GM21723 (cell line): ENCODE results near the gene ZNF511.

Source experiments
- ATAC-seq: cut with Tn5 transposase; IDR thresholded peaks from one replicate; pipeline ENCODE4 v1.9.1; 2021; ENCODE audit warnings: mild to moderate bottlenecking, moderate library complexity; ENCODE audit not compliant: unreplicated experiment

The ZNF511 gene

DNA sequence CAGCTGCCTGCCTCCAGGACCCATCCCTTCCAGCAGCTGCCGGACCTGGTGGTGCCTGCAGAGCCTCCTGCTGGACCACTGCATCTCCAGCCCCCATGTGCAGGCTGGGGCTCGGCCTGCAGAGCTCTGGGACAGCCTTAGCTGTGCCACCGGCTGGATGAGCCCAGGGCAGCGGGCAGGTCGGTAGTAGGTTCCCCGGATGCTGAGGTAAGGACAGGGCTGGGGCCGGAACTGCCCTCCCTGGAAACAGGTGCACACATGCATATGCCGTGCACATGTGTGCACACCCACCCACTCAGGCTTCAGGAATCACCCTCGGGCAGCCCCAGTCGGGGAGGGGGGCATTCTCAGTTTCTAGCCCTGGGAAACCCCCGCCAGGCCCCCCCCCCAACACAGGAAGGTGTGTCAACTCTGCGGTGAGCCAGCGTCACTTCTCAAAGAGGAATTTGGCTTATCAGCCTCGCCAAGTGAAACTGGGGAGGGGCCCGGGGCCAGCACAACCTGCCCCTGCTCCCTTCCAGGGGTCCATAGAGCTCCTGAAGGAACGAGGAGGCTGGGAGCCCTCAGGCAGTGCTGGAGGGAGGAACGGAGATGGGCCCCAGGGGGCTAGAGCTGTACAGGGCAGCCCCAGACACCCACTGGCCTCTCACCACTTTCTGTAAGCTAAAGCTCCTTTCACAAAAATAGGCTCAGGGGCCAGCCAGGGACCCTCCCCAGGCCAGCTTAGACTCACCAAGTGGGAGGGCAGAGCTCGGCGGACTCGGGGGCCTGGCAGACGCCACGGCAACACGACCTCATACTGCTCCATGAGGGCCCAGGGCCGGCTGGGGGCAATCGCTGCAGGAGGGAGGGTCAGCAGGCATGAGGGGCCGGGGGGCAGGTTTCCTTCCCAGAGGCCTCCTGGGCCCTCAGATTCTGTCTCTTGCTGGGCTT lies 33.7 kb upstream of the ZNF511 start:
- ATAC-seq = peak; percentile 52

DNA sequence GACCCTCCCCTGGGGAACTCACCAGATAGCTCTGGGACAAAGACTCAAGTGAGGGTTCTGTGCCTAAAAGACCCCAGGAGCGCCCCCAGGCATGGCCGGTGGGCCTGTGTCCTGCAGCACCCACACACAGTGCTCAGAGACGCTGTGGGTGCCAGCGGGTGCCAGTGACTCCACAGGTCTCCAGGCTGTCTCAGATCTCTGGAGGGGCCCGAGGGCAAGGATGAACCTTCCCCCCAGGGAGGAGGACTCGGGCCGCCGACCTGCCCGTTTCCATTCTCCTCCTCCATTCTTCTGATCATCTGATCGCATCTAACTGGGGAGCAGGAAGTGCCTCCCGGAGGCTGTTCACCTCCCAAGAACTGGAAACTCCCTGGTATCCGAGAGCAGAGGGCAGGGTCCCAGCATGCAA lies 33.0 kb upstream of the ZNF511 start:
- peak; percentile 39 for ATAC-seq

DNA sequence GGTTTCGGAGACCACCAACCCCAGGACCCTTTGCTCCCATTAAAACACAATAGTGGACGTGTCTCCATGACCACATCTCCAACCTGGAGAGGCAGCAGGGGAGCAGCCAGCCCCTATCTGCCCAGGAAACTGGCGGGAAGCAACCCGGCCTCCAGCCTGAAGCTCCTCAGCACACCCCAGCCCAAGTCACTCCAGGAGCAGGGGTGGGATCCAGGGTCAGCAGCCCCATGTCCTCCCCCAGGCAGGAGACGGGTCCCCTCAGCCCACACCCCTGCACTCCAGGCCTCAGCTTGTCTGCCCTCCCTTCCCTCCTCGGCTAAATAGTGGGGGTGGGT lies 32.6 kb upstream of the ZNF511 start:
- ATAC-seq = no peak

DNA sequence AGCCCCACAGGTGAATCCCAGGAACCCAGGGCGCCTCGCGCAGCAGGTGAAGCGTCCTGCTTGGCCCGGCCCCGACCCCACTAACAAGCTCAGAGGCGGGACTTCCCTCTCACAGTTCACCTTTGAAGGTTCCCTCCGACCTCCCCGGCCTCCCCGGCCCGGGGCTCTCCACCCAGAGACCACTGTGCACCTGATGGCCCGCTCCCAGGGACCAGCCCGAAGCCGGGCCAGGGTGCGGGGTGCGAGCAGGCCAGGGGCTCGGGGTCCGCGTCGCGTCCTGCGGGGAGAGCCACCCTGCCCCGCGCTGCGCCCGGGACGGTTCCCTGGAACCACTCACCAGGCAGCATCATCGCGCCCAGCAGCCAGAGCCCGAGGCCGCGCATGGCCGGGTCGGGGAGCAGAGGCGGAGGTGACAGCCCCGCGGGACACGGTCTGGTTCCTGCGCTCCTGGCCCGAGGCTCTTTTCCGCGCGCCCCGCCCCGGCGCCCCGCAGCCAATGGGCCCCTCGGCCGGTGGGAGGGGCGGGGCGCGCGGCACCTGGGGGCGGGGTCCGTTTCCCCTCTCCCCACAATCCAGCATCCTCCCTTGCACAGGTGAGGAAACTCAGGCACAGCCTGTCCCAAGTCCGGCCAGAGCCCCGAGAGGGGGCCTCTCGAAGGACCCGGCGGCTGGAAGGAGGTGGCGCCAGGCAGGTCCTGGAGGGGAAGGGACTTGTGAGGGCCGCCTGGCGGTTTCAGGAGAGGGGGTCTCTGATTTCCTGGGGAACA lies 32.1 kb upstream of the ZNF511 start, which contains the start of gene ADAM8:
Gene ADAM8, minus strand, starts transcription at position 434 of the 767 bp plus-strand sequence. Its CDS starts 51 bp downstream, at position 383.
- ATAC-seq = peak; percentile 47

DNA sequence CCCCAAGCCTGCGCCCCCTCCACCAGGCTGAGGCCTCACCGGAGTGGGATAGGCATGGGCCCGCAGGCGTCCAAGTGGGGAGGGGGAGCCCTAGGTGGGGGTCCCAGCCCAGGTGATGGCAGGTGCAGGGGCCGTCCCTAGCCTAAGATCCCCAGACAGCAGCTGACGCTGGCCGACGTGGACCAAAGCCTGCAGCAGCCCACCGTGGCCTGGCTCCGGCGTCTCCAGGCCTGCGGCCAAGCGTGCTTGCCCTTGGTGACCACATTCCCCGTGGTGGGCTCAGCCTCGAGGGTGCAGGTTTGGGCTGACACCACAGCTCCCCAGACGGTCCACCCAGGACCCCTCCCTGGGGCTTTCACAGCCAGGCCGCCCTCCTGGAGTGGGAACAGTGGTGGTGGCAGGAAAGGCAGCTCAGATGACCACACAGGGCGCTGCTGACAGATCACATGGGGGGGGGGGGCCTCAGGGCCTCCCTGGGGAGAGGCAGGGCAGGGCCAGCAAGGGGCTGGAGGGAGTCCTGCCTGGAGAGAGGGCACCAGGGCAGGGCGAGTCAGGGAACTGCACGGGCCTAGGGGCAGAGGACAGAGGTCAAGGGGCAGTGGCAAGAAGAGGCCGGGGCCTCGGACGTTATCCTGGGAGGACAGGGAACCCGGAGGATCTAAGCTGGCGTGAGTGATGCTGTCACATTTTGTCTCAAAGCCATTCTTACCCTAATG lies 31.3 kb upstream of the ZNF511 start:
- no peak for ATAC-seq

DNA sequence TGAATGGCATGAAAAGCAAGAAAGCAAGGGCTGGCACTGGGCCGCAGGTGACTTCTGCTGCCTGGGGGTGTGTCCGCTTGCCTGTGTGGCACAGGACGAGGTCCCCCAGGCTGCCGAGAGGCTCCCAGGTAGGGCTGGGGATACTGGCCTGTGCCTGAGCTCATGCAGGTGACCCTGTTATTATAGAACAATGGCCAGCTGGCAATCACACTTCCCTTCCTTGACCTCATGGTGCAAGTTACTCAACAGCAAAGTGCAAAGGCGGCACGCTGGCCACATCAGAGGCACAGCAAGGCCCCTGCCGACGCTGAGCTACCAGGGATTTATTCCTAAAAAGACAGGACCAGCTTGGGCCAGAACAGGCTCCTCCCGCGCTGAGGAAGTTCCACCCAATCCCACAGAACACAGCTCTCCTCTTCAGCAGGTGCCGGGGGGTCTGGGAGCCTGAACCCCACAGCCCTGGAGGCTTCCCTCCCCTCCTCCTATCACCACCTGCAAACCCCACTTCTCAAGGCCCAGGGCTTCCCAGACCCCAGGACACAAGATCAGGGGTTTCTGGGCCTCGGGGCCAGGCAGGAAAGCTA lies 30.6 kb upstream of the ZNF511 start:
- ATAC-seq = no peak

DNA sequence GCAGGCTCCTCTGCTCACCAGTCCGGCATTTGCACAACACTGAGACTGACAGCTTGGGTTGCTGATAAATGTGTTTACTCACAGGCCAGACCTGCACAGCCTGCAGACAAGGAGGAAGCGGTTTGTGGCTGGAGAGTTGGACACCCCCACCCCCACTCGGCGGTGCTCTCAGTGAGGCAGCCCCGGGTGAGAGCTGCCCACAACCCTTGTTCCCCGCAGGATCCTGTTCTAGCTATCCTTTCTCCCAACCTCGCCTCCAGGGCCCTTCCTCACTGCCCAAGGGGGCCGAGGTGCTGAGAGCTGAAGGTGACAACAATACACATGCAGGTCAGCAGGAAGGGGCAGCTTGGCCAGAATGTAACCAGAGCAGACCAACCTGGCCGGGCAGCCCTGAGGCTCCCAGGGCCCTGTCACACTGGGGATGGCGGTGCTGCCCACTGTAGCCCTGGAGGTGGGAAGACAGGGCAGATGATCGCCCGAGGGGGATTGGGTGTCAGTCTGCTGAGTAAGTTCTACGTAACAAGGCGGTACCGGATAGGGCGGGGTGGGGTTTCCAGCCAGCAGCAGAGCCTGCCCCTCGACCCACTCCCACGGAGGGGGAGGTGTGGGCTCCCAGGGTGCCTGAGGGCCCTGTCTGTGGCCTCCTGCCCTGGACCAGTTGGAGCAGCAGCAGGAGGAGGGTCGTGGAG lies 30.0 kb upstream of the ZNF511 start:
- ATAC-seq = peak; percentile 40

DNA sequence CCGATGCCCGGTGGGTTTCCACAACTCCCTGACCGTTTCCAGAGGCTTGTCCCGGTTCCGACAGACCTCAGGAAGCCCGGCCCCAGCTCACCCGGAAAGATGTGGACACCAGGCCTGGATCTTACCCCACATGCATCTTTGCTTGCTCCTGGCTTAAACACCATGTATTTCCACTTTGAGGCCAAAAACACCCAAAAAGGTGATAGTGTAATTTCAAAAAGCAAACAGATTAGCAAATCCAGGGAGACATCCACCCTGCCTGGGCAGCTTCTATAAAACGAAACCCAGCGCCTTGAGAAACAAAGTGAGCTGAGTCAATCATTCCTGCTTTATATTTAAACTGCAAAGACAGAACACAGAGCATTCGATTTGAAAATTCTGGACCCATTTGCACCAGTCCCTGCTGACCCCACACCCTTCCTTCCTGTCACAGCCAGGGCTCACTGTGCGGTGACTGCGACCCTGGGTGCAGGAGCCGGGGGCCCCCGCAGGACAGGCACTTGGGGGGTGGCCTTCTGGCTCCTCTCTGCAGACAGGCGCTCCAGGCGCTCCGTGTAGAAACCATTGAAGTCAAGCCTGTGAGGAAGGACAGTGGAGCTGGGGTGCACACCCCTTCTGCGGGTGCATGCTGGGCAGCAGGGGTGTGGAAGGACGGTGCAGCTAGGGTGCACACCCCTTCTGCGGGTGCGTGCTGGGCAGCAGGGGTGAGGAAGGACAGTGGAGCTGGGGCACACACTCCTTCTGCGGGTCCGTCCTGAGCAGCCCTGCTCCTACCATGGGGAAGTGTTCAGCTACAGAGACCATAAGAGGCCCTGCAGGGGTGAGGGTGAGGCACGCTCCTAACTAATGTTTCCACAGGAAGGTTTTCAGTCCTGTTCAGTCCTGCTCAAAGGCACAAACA lies 29.1 kb upstream of the ZNF511 start:
- no peak for ATAC-seq

DNA sequence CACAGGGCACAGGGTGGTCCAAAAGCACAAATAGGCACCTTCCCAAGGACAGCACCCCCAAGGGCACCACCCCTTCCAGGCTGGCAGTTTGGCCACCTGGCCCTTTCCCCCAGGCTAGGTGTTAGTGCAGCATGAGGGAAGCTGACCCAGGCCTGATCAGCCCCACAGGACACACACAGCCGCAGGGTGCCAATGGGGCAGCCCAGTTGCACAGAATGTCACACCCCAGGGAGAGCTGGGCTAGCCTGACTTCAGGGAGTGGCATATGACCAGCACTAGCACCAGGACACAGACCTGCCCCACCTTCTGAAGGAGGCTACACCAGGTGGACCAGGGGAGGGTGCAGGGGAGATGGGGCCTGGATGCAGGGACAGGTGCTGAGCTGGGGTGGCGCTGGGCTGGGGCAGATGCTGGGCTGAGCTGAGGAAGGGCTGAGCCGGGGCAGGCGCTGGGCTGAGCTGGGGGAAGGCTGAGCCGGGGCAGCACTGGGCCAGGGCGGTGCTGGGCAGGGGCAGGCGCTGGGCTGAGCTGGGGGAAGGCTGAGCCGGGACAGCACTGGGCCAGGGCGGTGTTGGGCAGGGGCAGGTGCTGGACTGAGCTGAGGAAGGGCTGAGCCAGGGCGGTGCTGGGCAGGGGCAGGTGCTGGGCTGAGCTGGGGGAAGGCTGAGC lies 28.2 kb upstream of the ZNF511 start:
- no peak for ATAC-seq

DNA sequence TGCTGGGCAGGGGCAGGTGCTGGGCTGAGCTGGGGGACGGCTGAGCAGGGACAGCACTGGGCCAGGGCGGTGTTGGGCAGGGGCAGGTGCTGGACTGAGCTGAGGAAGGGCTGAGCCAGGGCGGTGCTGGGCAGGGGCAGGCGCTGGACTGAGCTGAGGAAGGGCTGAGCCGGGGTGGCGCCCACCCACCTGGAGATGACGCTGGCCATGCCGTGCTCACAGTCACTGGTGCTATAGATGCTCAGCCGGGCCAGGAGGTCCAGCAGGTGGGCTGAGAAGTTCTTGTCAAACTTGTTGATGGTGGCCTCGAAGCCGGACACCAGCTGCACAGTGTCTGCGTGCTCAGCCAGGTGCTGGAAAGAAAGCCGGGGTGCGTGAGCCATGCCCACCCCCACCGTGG lies 27.6 kb upstream of the ZNF511 start:
- ATAC-seq = no peak

DNA sequence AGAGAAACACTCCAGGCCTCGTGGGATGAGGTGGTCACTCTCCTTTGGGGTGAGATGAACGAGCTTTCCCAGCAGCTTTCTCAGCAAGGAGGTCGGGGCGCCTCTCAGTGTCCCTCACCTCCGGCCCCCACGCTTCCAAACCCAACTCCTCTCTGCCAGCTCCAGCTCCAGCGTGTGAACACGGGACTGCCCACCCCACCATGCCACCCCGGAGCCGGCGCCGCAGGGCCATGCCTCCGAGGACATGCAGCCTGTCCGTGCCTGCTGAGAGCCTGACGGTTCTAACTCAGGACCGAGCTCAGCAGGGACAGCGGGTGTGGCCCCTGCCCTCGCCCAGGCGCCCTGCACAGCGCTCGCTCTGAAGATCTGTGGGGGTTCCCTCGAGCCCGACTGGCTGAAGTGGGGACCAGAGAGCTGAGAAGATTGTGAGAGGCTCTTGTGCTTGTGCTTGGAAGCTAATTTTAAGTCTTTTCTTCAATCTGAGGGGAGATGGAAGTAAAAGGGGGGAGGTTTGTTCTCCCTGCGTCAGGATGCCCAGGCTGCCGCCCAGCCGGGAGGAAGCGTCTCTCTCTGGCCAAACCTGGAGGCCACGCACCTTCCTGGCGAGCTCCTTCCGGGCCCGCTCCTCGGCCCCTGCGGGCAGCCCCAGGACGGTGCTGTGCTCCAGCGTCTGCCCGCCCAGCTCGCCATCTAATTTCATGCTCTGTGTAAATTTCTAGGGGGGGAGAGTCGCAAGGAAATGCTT lies 26.9 kb upstream of the ZNF511 start:
- no peak for ATAC-seq

DNA sequence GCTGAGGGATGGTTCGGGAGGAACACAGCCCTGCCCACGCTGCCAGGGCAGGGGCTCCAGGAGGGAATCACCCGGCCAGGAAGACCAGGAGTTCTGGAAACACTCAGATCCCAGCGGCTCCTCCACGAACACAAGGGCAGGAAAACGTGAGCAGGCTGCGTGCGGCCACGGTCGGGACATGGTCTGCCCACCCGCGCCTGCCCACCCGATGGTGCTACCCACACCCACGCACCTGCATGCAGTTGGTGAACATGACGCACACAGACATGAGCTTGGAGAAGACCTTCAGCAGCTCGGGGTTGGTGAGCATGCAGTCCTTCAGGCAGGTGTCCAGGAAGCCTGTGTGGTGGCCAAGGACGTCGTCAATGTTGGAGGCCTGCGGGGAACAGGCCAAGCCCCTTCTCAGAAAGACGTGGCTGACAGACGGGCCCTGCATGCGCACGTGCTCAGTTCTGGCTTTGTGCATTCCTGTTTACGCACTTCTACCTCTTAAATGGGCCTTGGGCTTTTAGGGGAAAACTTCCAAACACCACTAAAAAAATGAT lies 25.8 kb upstream of the ZNF511 start:
- ATAC-seq = no peak

DNA sequence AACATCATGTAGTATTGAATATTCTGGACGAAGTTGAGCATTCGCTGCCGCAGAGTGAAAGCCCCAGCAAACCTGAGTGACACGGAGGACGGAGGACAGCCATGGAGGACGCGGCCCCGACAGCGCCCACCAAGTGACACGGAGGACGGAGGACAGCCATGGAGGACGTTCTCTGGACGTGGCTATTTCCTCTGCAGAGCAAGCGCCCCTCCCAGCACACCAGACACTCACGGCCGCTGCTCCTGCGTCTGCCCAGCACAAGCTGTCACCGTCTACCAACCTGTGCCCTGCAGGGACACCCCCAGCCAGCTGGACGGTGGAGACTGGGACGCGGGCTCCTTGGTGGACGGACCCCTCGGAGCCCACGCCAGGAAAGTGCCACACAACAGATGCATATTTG lies 24.8 kb upstream of the ZNF511 start:
- no peak for ATAC-seq

DNA sequence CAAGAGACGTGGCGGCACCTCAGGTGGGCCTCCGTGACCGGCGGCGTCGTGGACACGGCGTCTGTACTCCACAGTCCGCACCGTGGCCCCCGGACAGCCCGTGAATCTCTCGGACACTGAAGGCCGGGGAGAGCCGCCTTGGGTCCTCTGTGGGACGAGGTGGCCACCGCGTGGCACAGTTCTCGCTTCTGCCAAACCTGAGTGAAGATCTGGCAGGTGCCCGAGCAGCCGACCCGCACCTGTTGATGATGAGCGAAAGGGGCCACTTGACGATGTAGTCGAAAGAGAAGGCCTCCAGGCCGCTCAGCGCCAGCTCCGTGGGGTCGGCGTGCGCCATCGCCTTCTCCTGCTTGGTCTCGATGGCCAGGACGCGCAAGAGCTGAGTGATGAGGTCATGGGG lies 23.5 kb upstream of the ZNF511 start:
- no peak for ATAC-seq

DNA sequence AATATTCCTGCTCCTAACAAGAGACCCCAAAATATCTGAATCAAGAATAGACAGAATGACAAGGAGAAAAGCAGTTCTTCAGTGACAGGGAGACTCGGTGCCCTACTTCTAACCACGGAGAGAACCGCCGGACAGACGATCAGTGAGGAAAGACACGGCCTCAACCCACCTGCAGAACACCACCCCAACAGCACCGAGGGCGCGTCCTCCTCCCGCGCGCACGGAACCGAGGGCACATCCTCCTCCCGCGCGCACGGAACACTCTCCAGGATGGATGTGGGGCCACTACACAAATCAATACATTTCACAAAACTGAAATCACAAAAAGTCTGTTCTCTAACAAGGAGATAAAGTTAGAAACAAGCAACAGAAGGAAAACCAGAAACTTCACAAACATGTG lies 22.3 kb upstream of the ZNF511 start:
- no peak for ATAC-seq

DNA sequence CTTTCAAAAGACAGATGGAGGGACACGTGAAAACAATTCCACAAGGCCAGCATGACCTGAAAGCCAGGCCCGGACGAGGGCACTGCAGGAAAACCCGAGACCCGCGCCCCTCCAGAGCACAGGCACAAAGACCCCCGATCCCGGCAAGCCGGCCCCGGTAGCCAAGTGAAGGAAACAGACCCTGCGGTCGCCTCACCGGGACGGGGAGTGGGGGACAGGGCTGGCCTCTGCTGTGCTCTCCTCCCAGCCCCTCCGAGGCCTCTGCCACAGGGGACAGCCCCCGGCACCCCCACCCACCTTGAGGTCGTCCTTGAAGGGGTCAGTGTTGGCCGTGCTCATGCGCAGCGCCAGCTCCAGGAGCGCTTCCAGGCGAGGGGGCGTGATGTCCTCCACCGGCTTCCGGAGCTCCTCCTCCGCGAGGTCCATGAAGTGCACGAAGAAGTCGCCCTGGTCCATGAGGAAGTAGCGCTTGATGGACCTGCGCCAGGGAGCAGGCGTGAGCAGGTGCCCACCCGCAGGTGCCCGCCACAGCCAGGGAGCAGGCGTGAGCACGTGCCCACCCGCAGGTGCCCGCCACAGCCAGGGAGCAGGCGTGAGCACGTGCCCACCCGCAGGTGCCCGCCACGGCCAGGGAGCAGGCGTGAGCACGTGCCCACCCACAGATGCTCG lies 20.7 kb upstream of the ZNF511 start:
- ATAC-seq = no peak

DNA sequence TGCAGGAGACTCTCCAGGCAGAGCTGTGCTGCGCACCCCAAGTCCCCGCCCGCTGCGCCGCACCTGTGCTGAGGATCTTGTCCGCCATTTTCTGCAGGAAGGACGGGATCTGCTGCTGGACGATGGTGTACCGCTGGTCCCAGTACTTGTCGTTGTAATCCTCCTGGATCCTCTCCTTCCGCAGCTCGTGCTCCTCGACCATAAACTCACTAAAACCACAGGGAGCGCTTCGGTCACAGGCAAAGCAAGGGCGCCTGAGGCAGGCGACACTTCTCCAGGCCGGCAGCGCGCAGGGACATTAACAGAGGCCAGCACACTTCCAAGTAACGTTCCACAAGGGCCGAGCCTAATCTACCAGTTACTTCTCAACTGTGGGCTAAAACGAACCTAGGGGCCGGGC lies 19.0 kb upstream of the ZNF511 start:
- no peak for ATAC-seq
